ENCODE data around the gene SPO11.

SPO11 gene

GRCh38 chr20:57381596-57382503 lies 52.2 kb downstream of the SPO11 start:
- peak; percentile 90 for TF ChIP-seq CTCF (IDR thresholded peaks at IDR 0.05)

GRCh38 chr20:57382516-57382915 lies 52.9 kb downstream of the SPO11 start:
- no peak for TF ChIP-seq CTCF (IDR thresholded peaks at IDR 0.05)

- no peak for TF ChIP-seq CTCF (IDR thresholded peaks at IDR 0.05)
These were observed 54.1 kb downstream of the SPO11 start for GRCh38 chr20:57383447-57384347.

GRCh38 chr20:57384486-57384885 lies 54.9 kb downstream of the SPO11 start:
- no peak for TF ChIP-seq CTCF (IDR thresholded peaks at IDR 0.05)

GRCh38 chr20:57384953-57385761 lies 55.6 kb downstream of the SPO11 start:
- TF ChIP-seq CTCF (IDR thresholded peaks at IDR 0.05) = no peak

GRCh38 chr20:57385940-57386339 lies 56.3 kb downstream of the SPO11 start:
- TF ChIP-seq CTCF (IDR thresholded peaks at IDR 0.05) = no peak

GRCh38 chr20:57386762-57387161 lies 57.2 kb downstream of the SPO11 start:
- no peak for TF ChIP-seq CTCF (IDR thresholded peaks at IDR 0.05)

All from LNCAP (cell line).